Stomach (tissue), 9 donors: ENCODE measurements around the gene PRLHR. TPM values are rescaled to one million over a fixed set of nuclear protein-coding genes. Genes with fewer than 3 reads are reported as not detected.
A peak's percentile ranks its signal among the peaks of the same experiment; 100 is the strongest.

Source experiments
- DNase-seq, 2 donors: peaks; one replicate each; pipeline versions ENCODE4 v3.0.0 to v3.0.0-alpha.2; 2013 to 2019
- H3K27ac ChIP-seq, 5 donors: fragments of 200-600 bp in 4 of 5; sonication (generic) in 4 of 5; one replicate each; pipeline ENCODE4 v1.5.1; 2013 to 2019; ENCODE audit warnings: mild to moderate bottlenecking in 1 of 5, moderate library complexity in 1 of 5
- H3K27me3 ChIP-seq, 3 donors: fragments of 200-600 bp; sonication (generic); one replicate each; pipeline ENCODE4 v1.5.1; 2017 to 2019; ENCODE audit warnings: mixed run types in 1 of 3
- H3K36me3 ChIP-seq, 4 donors: fragments of 200-600 bp; sonication (generic); 1 replicate in 3 of 4; 2 replicates in 1 of 4; pipeline ENCODE4 v1.5.1; 2016 to 2019
- H3K4me1 ChIP-seq, 4 donors: fragments of 200-600 bp; sonication (generic); one replicate each; pipeline ENCODE4 v1.5.1; 2016 to 2019
- H3K4me3 ChIP-seq, 4 donors: fragments of 200-600 bp; sonication (generic) in 3 of 4; one replicate each; pipeline ENCODE4 v1.5.1; 2016 to 2019; ENCODE audit warnings: mild to moderate bottlenecking in 1 of 4
- H3K9me3 ChIP-seq, 4 donors: fragments of 200-600 bp; sonication (generic); one replicate each; pipeline ENCODE4 v1.5.1; 2016 to 2019
- EP300 ChIP-seq: sonication (generic); formaldehyde crosslinking; IDR thresholded peaks from one replicate; pipeline ENCODE4 v1.6.1; 2017; ENCODE audit warnings: antibody characterized with exemption
- POLR2A ChIP-seq, 4 donors: fragments of 450-650 bp; IDR thresholded peaks; one replicate each; pipeline ENCODE4 v1.6.1; 2016; ENCODE audit warnings: antibody characterized with exemption in 4 of 4, control low read depth in 2 of 4, mild to moderate bottlenecking in 1 of 4, moderate library complexity in 1 of 4
- POLR2AphosphoS5 ChIP-seq, 3 donors: sonication (generic); formaldehyde crosslinking; IDR thresholded peaks; one replicate each; pipeline ENCODE4 v1.6.1; 2016; ENCODE audit warnings: antibody characterized with exemption in 3 of 3
- WGBS, 5 donors: extraction: QIAGEN DNeasy Blood & Tissue Kit in 3 of 5; methylation state at CpG; one replicate each; pipeline versions ENCODE4 v1.1.5 to v1.1.7; 2013 to 2018; 5-methylcytosine and 5-hydroxymethylcytosine counted together
- intact Hi-C: fragments of 100-400 bp; cut with DNase I; formaldehyde crosslinking; loops from one replicate; pipeline ENCODE4 v1.15.1; 2023; ENCODE audit warnings: low total_unique reads
- polyA plus RNA-seq, 3 donors: library from polyadenylated mRNA; stranded (reverse); fragments of 200-250 nt; gene quantifications; one replicate each; pipeline ENCODE4 v1.2.3, GENCODE V29; 2013
- total RNA-seq, 5 donors: library from RNA; depleted of rRNA; stranded (reverse); fragments of >200 nt; gene quantifications; one replicate each; pipeline versions ENCODE4 v1.1.0 to v1.2.3, GENCODE V29; 2014 to 2016
- TF ChIP-seq, protein P1 (sequence below), 7 experiments: fragments of 450-650 bp in 4 of 7; fragments of 200-600 bp in 3 of 7; sonication (generic) in 3 of 7; IDR thresholded peaks; one replicate each; pipeline ENCODE4 v1.5.1; 2016 to 2019; ENCODE audit warnings: antibody characterized with exemption in 7 of 7, control low read depth in 2 of 7, mild to moderate bottlenecking in 1 of 7
- donor health status: healthy with polysubstance abuse.
- donor health status: Bipolar disorder and iron deficiency.
- donor health status: healthy.

PRLHR gene
- total and polyA plus RNA-seq, 8 donors, result under 0.01 to 0.43 (median 0.21) TPM; not detected in 4

GRCh38 chr10:118595064-118595420 is 406 bp downstream of the PRLHR start:
- Histone ChIP-seq H3K27ac (no peak overlapping the region), H3K27me3 (peaks cover 24 to 77% (median 40%) of the 10 kb centered on the region in 3 donors), H3K36me3 (no peaks in the 10 kb centered on the region), H3K4me3 (peak overlapping the region in 1 of 4 donors; percentile 1), H3K9me3 (peaks cover 0 to 16% (median 7%) of the 10 kb centered on the region in 4 donors), H3K4me1 (peaks cover 0 to 38% (median 19%) of the 10 kb centered on the region in 4 donors)
- DNase-seq, result no peak
- intact Hi-C loops, result no loop called here
- WGBS, 5 donors, result 16 to 22% (median 19%) methylated on average over 21 to 22 of the region's 22 CpGs
- TF ChIP-seq, protein P1, sequence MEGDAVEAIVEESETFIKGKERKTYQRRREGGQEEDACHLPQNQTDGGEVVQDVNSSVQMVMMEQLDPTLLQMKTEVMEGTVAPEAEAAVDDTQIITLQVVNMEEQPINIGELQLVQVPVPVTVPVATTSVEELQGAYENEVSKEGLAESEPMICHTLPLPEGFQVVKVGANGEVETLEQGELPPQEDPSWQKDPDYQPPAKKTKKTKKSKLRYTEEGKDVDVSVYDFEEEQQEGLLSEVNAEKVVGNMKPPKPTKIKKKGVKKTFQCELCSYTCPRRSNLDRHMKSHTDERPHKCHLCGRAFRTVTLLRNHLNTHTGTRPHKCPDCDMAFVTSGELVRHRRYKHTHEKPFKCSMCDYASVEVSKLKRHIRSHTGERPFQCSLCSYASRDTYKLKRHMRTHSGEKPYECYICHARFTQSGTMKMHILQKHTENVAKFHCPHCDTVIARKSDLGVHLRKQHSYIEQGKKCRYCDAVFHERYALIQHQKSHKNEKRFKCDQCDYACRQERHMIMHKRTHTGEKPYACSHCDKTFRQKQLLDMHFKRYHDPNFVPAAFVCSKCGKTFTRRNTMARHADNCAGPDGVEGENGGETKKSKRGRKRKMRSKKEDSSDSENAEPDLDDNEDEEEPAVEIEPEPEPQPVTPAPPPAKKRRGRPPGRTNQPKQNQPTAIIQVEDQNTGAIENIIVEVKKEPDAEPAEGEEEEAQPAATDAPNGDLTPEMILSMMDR (IDR thresholded peaks at IDR 0.05), result no peak
- TF ChIP-seq EP300, result no peak
- TF ChIP-seq POLR2AphosphoS5 (IDR thresholded peaks at IDR 0.05), result no peak
- no peak for TF ChIP-seq POLR2A (IDR thresholded peaks at IDR 0.05)

GRCh38 chr10:118594392-118595063 is 920 bp downstream of the PRLHR start:
- H3K27me3 ChIP-seq, result peaks cover 24 to 73% (median 40%) of the 10 kb centered on the region in 3 donors
- peak in 1 of 2 donors; percentile 86 for DNase-seq
- H3K27ac ChIP-seq, result no peak overlapping the region
- peaks cover 0 to 16% (median 7%) of the 10 kb centered on the region in 4 donors for H3K9me3 ChIP-seq
- TF ChIP-seq, protein P1 (IDR thresholded peaks at IDR 0.05), result peak in 1 of 7 experiments; percentile 12
- TF ChIP-seq POLR2A (IDR thresholded peaks at IDR 0.05) (no peak), EP300 (no peak), POLR2AphosphoS5 (IDR thresholded peaks at IDR 0.05) (no peak)
- peaks cover 0 to 39% (median 19%) of the 10 kb centered on the region in 4 donors for H3K4me1 ChIP-seq
- H3K36me3 ChIP-seq, result no peaks in the 10 kb centered on the region
- H3K4me3 ChIP-seq, result peak overlapping the region in 1 of 4 donors; percentile 1
- WGBS, 5 donors, result 14 to 35% (median 19%) methylated on average over 37 to 70 of the region's 70 CpGs
- intact Hi-C loops, result no loop called here

GRCh38 chr10:118592675-118593330 is 2.6 kb downstream of the PRLHR start:
- TF ChIP-seq EP300 (no peak), POLR2A (IDR thresholded peaks at IDR 0.05) (no peak), POLR2AphosphoS5 (IDR thresholded peaks at IDR 0.05) (no peak)
- TF ChIP-seq, protein P1 (IDR thresholded peaks at IDR 0.05), result no peak
- no peak overlapping the region for H3K4me3 ChIP-seq
- peaks cover 0 to 39% (median 19%) of the 10 kb centered on the region in 4 donors for H3K4me1 ChIP-seq
- WGBS, 5 donors, result 18 to 48% (median 29%) methylated on average over 2 of the region's 2 CpGs
- DNase-seq, result peak in 1 of 2 donors; percentile 32
- intact Hi-C loops, result no loop called here
- H3K9me3 ChIP-seq, result peaks cover 0 to 16% (median 7%) of the 10 kb centered on the region in 4 donors
- no peaks in the 10 kb centered on the region for H3K36me3 ChIP-seq
- H3K27ac ChIP-seq, result no peak overlapping the region
- peaks cover 24 to 64% (median 40%) of the 10 kb centered on the region in 3 donors for H3K27me3 ChIP-seq

- intact Hi-C loops, result no loop called here
- peak; percentile 46 to 64 for DNase-seq
- TF ChIP-seq POLR2A (IDR thresholded peaks at IDR 0.05) (no peak), POLR2AphosphoS5 (IDR thresholded peaks at IDR 0.05) (no peak), EP300 (no peak)
- TF ChIP-seq, protein P1 (IDR thresholded peaks at IDR 0.05), result no peak
- Histone ChIP-seq H3K27ac (no peak overlapping the region), H3K27me3 (peaks cover 12 to 40% (median 25%) of the 10 kb centered on the region in 3 donors), H3K9me3 (peaks cover 0 to 16% (median 7%) of the 10 kb centered on the region in 4 donors), H3K4me1 (peaks cover 0 to 23% (median 7%) of the 10 kb centered on the region in 4 donors), H3K36me3 (no peaks in the 10 kb centered on the region), H3K4me3 (no peak overlapping the region)
- 45 to 62% (median 53%) methylated on average over 2 of the region's 2 CpGs for WGBS, 5 donors
Observed at GRCh38 chr10:118590334-118590733, 5.1 kb downstream of the PRLHR start.
